SK-N-SH treated with all-trans-retinoic acid at 6 μM for 48 hours (cell line): ENCODE data around the gene TNNI2.
"Not testable (repeated sequence)": the region's sequence is repeated elsewhere in the genome, so short reads cannot be mapped to it uniquely, and the experiment has no call there.

ENCODE experiments used
- ATAC-seq: fragments of 200-7000 bp; cut with Tn5 transposase; 3 replicates; pipeline ENCODE4 v1.9.1; 2020; ENCODE audit warnings: mild to moderate bottlenecking, moderate library complexity
- ARNTL ChIP-seq: fragments of 450-650 bp; formaldehyde crosslinking; IDR thresholded peaks from 2 replicates; pipeline ENCODE4 v1.5.0; 2020; ENCODE audit warnings: low read depth, mild to moderate bottlenecking, moderate library complexity, borderline replicate concordance
- BACH2 ChIP-seq: fragments of 250-450 bp; sonication (Bioruptor Pico); IDR thresholded peaks from 2 replicates; pipeline ENCODE4 v1.9.0; 2021; ENCODE audit warnings: mild to moderate bottlenecking, borderline replicate concordance
- CSDC2 ChIP-seq: fragments of 250-450 bp; sonication (Bioruptor Pico); IDR thresholded peaks from 2 replicates; pipeline ENCODE4 v1.5.0; 2020; ENCODE audit warnings: mild to moderate bottlenecking, moderate library complexity
- ESRRG ChIP-seq: fragments of 250-450 bp; sonication (Bioruptor Pico); IDR thresholded peaks from 2 replicates; pipeline ENCODE4 v1.6.1; 2021; ENCODE audit warnings: mild to moderate bottlenecking
- GLIS3 ChIP-seq: fragments of 250-450 bp; sonication (Bioruptor Pico); IDR thresholded peaks from 2 replicates; pipeline ENCODE4 v1.5.0; 2020; ENCODE audit warnings: mild to moderate bottlenecking, moderate library complexity
- ISL1 ChIP-seq: fragments of 250-450 bp; sonication (Bioruptor Pico); IDR thresholded peaks from 2 replicates; pipeline ENCODE4 v2.1.2; 2022; ENCODE audit warnings: mild to moderate bottlenecking, moderate library complexity
- OSR1 ChIP-seq: fragments of 250-450 bp; sonication (Bioruptor Pico); IDR thresholded peaks from 2 replicates; pipeline ENCODE4 v1.8.0; 2022; ENCODE audit warnings: moderate library complexity, mild to moderate bottlenecking, inconsistent platforms
- RARB ChIP-seq: fragments of 250-450 bp; sonication (Bioruptor Pico); IDR thresholded peaks from 2 replicates; pipeline ENCODE4 v1.8.0; 2021; ENCODE audit warnings: mild to moderate bottlenecking, moderate library complexity
- SNAI2 ChIP-seq: fragments of 250-450 bp; sonication (Bioruptor Pico); IDR thresholded peaks from 2 replicates; pipeline ENCODE4 v1.5.0; 2020; ENCODE audit warnings: mild to moderate bottlenecking, moderate library complexity
- TCF4 ChIP-seq: fragments of 250-450 bp; sonication (Bioruptor Pico); IDR thresholded peaks from 2 replicates; pipeline ENCODE4 v1.8.0; 2021; ENCODE audit warnings: mild to moderate bottlenecking, moderate library complexity, borderline replicate concordance
- ZFP3 ChIP-seq: fragments of 250-450 bp; sonication (Bioruptor Pico); IDR thresholded peaks from 2 replicates; pipeline ENCODE4 v1.5.0; 2020; ENCODE audit warnings: mild to moderate bottlenecking, moderate library complexity
- ZFP30 ChIP-seq: fragments of 450-650 bp; formaldehyde crosslinking; IDR thresholded peaks from 2 replicates; pipeline ENCODE4 v1.5.0; 2022; ENCODE audit warnings: mild to moderate bottlenecking, moderate library complexity
- ZNF8 ChIP-seq: fragments of 450-650 bp; formaldehyde crosslinking; IDR thresholded peaks from 2 replicates; pipeline ENCODE4 v1.5.0; 2020; ENCODE audit warnings: mild to moderate bottlenecking, moderate library complexity
- TF ChIP-seq, protein P1 (sequence below): fragments of 250-450 bp; sonication (Bioruptor Pico); IDR thresholded peaks from 2 replicates; pipeline ENCODE4 v1.5.1; 2020; ENCODE audit warnings: low read depth, mild to moderate bottlenecking, moderate library complexity
- TF ChIP-seq, protein P2 (sequence below): fragments of 250-450 bp; sonication (Bioruptor Pico); IDR thresholded peaks from 2 replicates; pipeline ENCODE4 v1.5.0; 2020; ENCODE audit warnings: mild to moderate bottlenecking, moderate library complexity
- TF ChIP-seq, protein P3 (sequence below): fragments of 250-450 bp; sonication (Bioruptor Pico); IDR thresholded peaks from 2 replicates; pipeline ENCODE4 v1.8.0; 2020; ENCODE audit warnings: mild to moderate bottlenecking, moderate library complexity, borderline replicate concordance
- TF ChIP-seq, protein P4 (sequence below): fragments of 250-450 bp; sonication (Bioruptor Pico); IDR thresholded peaks from 2 replicates; pipeline ENCODE4 v1.8.0; 2021; ENCODE audit warnings: low read depth, mild to moderate bottlenecking, moderate library complexity, borderline replicate concordance

The TNNI2 gene

DNA sequence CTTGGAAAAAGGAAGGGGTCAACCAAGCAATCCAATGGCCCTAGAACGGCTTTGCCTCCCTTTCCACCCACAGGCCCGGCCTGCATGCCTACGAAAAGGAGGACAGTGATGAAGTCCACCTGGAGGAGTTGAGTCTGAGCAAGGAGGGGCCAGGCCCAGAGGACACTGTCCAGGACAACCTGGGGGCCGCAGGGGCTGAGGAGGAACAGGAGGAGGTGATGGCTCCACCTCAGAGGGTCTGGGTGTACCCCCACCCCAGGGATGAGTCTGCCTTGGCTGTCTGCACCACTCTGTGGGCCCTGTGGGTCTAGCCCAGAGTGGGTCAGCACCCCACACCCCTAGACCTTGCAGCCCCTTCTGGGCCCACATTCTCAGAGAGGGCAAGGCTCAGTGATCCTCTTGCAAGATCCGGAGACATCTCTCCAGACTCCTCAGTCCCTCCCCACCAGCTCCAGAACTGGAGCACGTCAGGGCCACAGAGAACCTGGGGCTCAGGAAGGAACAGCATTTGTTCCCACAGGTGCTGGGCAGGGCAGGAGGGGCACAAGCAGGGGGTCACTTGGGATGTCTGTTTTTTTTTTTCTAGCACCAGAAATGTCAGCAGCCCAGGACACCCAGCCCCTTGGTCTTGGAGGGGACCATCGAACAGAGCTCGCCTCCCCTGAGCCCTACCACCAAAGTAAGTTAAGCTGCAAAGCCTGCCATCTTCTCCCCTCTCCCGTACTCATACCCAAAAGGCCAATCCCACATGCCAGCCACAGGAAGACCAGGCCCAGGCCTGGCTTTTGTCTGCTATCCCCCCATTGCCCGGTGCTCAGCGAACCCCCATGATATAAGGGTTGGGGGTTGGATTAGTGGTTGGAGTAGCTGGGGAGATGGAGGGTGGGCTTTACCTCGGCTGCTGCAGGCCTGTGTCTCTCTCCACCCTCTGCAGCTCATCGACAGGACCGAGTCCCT lies 44.8 kb downstream of the TNNI2 start:
- no peak for TF ChIP-seq RARB
- TF ChIP-seq ARNTL (CRISPR knock-in tag), result no peak
- no peak for TF ChIP-seq ESRRG (CRISPR knock-in tag)
- no peak for TF ChIP-seq ISL1 (CRISPR knock-in tag)
- TF ChIP-seq, protein P1, sequence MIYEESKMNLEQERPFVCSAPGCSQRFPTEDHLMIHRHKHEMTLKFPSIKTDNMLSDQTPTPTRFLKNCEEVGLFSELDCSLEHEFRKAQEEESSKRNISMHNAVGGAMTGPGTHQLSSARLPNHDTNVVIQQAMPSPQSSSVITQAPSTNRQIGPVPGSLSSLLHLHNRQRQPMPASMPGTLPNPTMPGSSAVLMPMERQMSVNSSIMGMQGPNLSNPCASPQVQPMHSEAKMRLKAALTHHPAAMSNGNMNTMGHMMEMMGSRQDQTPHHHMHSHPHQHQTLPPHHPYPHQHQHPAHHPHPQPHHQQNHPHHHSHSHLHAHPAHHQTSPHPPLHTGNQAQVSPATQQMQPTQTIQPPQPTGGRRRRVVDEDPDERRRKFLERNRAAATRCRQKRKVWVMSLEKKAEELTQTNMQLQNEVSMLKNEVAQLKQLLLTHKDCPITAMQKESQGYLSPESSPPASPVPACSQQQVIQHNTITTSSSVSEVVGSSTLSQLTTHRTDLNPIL (CRISPR knock-in tag), result no peak
- no peak for TF ChIP-seq BACH2 (CRISPR knock-in tag)
- no peak for TF ChIP-seq GLIS3 (CRISPR knock-in tag)
- no peak for ATAC-seq

DNA sequence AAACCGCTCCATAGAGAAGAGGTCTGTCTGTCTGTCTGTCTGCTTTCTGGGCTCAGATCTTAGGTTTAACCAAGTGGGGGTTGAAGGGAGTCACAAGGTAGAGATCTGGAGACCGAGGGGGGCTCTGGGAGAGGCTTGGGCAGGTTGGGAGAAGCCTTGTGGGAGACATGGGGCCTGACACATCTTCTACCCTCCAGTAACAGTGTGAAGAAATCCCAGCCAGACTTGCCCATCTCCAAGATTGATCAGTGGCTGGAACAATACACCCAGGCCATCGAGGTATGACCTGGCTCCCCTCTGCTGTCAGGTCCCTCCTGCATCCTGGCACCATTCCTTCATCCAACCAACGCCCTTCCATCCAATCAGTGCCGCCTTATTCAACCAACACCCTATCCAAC lies 45.5 kb downstream of the TNNI2 start:
- no peak for ATAC-seq
- TF ChIP-seq CSDC2 (CRISPR knock-in tag) (no peak), TCF4 (CRISPR knock-in tag) (no peak), ISL1 (CRISPR knock-in tag) (no peak), OSR1 (CRISPR knock-in tag) (no peak), ZNF8 (CRISPR knock-in tag) (no peak), ESRRG (CRISPR knock-in tag) (no peak), ARNTL (CRISPR knock-in tag) (no peak), ZFP3 (CRISPR knock-in tag) (no peak), BACH2 (CRISPR knock-in tag) (no peak)
- TF ChIP-seq, protein P2, sequence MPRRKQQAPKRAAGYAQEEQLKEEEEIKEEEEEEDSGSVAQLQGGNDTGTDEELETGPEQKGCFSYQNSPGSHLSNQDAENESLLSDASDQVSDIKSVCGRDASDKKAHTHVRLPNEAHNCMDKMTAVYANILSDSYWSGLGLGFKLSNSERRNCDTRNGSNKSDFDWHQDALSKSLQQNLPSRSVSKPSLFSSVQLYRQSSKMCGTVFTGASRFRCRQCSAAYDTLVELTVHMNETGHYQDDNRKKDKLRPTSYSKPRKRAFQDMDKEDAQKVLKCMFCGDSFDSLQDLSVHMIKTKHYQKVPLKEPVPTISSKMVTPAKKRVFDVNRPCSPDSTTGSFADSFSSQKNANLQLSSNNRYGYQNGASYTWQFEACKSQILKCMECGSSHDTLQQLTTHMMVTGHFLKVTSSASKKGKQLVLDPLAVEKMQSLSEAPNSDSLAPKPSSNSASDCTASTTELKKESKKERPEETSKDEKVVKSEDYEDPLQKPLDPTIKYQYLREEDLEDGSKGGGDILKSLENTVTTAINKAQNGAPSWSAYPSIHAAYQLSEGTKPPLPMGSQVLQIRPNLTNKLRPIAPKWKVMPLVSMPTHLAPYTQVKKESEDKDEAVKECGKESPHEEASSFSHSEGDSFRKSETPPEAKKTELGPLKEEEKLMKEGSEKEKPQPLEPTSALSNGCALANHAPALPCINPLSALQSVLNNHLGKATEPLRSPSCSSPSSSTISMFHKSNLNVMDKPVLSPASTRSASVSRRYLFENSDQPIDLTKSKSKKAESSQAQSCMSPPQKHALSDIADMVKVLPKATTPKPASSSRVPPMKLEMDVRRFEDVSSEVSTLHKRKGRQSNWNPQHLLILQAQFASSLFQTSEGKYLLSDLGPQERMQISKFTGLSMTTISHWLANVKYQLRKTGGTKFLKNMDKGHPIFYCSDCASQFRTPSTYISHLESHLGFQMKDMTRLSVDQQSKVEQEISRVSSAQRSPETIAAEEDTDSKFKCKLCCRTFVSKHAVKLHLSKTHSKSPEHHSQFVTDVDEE (CRISPR knock-in tag), result no peak
- TF ChIP-seq, protein P3, sequence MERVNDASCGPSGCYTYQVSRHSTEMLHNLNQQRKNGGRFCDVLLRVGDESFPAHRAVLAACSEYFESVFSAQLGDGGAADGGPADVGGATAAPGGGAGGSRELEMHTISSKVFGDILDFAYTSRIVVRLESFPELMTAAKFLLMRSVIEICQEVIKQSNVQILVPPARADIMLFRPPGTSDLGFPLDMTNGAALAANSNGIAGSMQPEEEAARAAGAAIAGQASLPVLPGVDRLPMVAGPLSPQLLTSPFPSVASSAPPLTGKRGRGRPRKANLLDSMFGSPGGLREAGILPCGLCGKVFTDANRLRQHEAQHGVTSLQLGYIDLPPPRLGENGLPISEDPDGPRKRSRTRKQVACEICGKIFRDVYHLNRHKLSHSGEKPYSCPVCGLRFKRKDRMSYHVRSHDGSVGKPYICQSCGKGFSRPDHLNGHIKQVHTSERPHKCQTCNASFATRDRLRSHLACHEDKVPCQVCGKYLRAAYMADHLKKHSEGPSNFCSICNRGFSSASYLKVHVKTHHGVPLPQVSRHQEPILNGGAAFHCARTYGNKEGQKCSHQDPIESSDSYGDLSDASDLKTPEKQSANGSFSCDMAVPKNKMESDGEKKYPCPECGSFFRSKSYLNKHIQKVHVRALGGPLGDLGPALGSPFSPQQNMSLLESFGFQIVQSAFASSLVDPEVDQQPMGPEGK (CRISPR knock-in tag), result no peak
- TF ChIP-seq, protein P4, sequence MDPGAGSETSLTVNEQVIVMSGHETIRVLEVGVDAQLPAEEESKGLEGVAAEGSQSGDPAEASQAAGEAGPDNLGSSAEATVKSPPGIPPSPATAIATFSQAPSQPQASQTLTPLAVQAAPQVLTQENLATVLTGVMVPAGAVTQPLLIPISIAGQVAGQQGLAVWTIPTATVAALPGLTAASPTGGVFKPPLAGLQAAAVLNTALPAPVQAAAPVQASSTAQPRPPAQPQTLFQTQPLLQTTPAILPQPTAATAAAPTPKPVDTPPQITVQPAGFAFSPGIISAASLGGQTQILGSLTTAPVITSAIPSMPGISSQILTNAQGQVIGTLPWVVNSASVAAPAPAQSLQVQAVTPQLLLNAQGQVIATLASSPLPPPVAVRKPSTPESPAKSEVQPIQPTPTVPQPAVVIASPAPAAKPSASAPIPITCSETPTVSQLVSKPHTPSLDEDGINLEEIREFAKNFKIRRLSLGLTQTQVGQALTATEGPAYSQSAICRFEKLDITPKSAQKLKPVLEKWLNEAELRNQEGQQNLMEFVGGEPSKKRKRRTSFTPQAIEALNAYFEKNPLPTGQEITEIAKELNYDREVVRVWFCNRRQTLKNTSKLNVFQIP, result no peak

DNA sequence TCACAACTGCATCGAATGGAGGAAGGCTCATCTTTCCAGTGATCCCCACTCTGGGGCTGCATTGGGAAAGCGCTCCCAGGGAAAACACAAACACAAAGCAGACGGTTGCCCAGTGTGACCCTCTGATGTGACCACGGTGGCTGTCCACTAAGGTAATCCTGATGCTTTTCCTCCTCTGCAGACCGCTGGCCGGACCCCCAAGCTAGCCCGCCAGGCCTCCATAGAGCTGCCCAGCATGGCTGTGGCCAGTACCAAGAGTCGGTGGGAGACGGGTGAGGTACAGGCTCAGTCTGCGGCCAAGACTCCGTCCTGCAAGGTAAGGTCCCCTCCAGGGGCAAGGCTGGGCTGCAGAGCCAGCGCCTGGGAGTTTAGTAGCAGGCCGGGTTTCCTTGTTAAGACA lies 47.8 kb downstream of the TNNI2 start:
- not testable (repeated sequence) for ATAC-seq

DNA sequence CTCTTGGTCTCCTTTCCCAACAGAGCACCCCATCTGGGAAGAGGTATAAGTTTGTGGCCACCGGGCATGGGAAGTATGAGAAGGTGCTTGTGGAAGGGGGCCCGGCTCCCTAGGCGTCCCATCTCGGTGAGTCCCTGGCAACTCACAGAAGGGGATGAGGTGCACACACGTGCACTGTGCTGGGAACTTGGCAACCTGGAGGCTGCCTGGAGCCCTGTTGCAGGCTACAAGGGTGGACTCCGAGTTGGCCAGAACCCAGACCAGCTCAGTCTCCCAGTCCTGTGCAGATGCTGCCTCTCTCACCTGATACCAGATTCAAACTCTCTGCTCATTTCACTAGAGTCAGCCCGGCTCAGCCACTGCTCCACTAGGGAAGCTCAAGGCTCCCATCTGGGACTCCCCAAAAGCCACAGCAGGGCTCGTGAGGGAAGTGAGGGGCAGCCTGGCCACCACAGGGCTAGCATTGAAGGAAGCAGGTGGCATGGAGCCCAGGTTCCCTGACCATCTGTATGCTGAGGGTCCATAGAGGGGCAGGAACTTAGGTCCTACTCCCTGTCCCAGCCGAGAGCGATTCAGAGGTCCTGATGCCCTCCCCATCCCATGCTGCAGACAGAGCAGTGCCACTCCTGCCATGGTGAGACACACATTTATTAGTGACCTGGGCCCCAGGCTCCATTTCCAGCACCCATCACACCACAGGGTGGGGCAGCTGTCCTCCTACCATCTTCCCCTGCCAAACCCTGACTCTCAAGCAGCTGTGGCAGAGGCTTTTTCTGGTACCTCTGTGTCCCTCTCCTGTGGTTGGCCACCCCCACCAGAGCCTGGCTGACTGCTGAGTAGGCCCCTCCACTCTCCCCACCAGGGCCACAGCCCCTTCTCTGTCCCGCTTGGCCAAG lies 48.9 kb downstream of the TNNI2 start:
- no peak for ATAC-seq
- TF ChIP-seq BACH2 (CRISPR knock-in tag) (no peak), ISL1 (CRISPR knock-in tag) (no peak), ZFP30 (CRISPR knock-in tag) (no peak), SNAI2 (no peak), CSDC2 (CRISPR knock-in tag) (no peak), ESRRG (CRISPR knock-in tag) (no peak), ZNF8 (CRISPR knock-in tag) (no peak)
